Activated CD8-positive, alpha-beta memory T cell treated with anti-CD3 and anti-CD28 coated beads, Interleukin-2, amount 50 U/mL, for 24 hours (primary cell): Measurements from ENCODE around the gene LCMT2.
A peak's percentile ranks its signal among the peaks of the same experiment; 100 is the strongest.

Experiments used
- DNase-seq: peaks from one replicate; pipeline ENCODE4 v3.0.0-alpha.2; 2020; ENCODE audit errors: extremely low read depth

The LCMT2 gene, protein sequence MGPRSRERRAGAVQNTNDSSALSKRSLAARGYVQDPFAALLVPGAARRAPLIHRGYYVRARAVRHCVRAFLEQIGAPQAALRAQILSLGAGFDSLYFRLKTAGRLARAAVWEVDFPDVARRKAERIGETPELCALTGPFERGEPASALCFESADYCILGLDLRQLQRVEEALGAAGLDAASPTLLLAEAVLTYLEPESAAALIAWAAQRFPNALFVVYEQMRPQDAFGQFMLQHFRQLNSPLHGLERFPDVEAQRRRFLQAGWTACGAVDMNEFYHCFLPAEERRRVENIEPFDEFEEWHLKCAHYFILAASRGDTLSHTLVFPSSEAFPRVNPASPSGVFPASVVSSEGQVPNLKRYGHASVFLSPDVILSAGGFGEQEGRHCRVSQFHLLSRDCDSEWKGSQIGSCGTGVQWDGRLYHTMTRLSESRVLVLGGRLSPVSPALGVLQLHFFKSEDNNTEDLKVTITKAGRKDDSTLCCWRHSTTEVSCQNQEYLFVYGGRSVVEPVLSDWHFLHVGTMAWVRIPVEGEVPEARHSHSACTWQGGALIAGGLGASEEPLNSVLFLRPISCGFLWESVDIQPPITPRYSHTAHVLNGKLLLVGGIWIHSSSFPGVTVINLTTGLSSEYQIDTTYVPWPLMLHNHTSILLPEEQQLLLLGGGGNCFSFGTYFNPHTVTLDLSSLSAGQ

DNA sequence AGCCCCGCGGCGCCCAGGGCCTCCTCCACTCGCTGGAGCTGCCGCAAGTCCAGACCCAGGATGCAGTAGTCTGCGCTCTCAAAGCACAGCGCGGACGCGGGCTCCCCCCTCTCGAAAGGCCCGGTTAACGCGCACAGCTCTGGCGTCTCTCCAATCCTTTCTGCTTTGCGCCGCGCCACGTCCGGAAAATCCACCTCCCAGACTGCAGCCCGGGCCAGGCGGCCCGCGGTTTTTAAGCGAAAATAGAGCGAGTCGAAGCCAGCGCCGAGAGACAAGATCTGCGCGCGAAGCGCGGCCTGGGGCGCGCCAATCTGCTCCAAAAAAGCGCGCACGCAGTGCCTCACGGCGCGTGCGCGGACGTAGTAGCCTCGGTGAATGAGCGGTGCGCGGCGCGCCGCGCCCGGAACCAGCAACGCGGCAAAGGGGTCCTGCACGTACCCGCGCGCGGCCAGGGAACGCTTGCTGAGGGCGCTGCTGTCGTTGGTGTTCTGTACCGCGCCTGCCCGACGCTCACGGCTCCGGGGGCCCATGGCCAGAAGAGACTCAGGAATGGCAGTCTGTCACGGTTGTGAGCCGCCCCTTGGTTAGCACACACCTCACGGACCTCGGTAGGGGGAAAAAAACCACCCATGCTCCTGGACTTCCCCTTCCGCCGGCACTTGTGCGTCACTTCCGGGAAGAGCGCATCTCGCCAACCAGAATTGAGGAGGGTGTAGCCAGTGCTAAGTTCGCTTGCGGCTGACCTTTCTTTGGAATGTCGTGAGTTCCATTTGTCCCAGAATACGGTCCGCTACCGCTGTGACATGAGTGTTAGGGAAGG, at the start of gene LCMT2:
Gene LCMT2, minus strand, starts transcription at position 614 of the 820 bp plus-strand sequence. Its CDS starts 84 bp downstream, at position 530.
- DNase-seq, result peak; percentile 81

DNA sequence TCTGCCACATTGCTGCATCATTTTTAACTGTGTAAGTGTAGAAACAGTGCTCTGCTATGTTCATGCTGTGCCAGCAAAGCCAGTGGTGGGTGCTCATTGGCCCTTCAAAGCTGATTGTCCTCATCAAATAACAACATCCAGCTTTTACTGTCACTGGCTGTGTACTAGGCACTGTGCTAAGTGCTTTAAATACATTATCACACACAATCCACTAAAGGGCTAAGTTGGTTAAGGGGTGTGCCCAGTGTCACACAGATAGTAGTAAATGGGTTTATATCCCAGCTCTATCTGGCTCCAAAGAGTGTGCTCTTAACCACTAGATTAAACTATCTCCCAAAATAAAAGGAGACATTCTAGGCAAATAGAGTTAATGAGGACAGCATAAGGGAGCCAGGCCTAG, 48.2 kb upstream of the LCMT2 start:
- no peak for DNase-seq

GRCh38 chr15:43376017-43376705, 45.8 kb upstream of the LCMT2 start:
- DNase-seq, result no peak

DNA sequence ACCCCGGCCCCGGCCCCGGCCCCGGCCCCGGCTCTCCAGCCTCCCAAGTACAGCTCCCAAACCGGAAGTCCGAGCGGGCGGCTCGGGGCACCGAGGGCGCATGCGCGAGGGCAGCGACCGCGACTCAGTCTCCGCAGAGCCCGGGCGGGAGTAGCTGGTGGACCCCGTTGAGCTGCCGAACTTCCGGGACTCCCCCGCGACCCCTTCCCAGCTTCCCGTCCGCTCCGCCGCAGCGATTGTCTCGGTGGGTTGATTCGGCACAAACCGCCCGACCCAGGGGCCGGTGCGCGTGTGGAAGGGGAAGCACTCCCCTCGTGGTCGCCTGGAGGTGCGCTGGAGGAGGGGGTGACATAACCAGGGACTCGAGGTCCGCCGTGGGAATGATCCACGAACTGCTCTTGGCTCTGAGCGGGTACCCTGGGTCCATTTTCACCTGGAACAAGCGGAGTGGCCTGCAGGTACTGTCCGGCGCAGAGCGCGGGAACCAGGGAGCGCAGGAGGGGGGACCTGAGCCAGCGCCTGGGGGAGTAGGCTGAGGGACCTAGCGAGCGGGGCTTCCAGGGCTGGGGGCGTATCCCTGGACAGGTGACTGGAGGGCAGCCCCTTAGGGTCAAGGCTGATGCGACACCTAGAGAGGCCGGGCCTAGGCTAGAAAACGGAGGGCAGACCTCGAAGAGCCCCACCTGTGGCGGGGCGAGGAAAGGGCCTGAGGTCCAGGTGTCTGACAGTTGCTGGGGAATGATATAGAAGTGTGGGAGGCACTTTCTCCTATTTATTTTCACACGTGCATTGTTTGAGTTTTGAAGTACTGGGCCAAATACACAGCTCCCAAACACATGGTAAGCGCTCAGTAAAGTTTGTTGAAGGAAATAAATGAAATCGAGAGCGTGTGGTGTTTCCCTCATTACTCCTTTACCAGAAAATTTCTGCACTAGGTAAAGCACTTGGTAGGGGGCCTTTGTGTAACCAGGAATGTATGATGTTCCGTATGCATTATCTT, 40.9 kb upstream of the LCMT2 start, which contains the start of the genes TUBGCP4 and ZSCAN29:
Gene TUBGCP4, plus strand, starts transcription at position 127 of the 1,000 bp plus-strand sequence. Its CDS starts 254 bp downstream, at position 381.
Gene ZSCAN29, minus strand, starts transcription at position 69 of the 1,000 bp plus-strand sequence. CDS start 1,130 bp downstream, outside the sequence.
- DNase-seq, result peak; percentile 44

DNA sequence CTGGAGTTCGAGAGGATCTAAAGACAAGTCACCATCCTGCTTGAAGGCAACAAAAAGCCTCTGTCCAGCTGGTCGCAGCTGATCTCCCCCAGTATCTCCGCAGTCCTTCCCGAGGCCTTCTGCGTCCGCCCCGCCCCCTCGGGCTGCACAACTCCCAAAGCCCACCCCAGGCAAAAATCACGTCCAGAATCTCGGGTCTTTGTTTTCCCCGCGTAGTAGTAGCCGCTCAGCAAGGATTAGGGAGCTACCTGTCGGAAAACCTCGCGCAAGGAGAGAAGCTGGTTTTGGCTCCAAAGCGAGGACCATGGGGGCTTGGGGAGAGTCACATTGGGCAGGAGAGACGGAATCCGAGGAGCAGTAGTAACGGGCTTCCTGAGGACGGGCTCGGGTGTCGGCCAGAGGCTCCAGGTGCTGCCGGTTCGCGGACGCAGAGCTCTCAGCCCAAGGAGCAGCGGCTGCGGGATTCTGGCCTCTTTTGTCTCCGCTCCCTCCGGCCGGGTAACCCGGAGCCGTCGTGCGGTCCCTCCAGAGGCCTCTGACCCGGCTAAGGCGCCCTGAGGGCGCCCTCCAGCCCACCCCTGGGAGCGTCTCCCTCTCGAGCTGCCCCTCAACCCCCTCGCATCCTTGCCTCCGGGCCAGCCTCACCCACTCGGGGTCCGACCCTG, 40.1 kb upstream of the LCMT2 start:
- DNase-seq, result no peak

DNA sequence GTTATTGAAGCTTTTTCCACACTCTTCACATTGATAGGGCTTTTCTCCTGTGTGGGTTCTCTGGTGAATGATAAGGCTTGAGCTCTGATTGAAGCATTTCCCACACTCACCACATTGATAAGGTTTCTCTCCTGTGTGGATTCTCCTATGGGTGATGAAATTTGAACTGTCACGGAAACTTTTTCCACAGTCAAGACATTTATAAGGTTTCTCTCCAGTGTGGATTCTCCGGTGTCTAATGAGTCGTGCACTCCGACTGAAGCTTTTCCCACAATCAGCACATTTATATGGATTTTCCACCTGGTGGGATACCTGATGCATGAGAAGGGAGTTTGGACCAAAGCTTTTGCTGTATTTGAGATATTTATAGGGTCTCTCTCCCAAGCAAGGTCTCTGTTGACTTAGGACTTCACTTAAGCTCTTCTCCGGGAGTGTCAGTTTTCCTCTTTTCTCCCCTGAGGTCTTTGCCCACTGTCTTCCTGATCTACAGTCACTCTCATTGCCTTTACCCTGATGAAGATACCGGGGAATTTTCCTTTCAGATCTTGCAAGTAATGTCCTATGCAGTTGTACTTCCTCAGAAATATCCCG, 31.0 kb upstream of the LCMT2 start:
- DNase-seq, result no peak

- no peak for DNase-seq
These were observed 30.4 kb upstream of the LCMT2 start for GRCh38 chr15:43360821-43361220.

- DNase-seq, result no peak
These were observed 22.5 kb upstream of the LCMT2 start for GRCh38 chr15:43352693-43353382.

GRCh38 chr15:43347114-43347513, 16.7 kb upstream of the LCMT2 start:
- DNase-seq, result no peak

DNA sequence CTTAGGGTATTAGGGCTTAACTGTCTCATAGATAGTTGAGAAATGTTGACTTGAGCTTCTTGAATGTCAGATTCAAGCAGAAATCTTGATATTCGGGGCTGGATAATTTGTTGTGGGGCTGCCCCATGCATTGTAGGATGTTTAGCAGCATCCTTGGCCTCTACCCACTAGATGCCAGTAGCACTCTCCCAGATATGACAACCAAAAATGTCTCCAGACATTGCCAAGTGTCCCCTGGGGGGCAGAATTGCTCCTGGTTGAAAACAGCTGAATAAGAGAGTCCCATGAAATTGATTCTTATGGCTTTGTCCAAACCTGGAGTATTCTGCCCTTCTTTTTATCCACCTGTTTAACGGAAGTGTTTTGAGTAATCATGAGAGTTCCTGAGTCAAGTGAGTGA, 15.9 kb upstream of the LCMT2 start:
- no peak for DNase-seq

GRCh38 chr15:43330780-43331087, 361 bp upstream of the LCMT2 start:
- DNase-seq, result no peak

GRCh38 chr15:43329217-43329959, 985 bp downstream of the LCMT2 start:
- no peak for DNase-seq

GRCh38 chr15:43325039-43325684, 5.2 kb downstream of the LCMT2 start:
- no peak for DNase-seq

DNA sequence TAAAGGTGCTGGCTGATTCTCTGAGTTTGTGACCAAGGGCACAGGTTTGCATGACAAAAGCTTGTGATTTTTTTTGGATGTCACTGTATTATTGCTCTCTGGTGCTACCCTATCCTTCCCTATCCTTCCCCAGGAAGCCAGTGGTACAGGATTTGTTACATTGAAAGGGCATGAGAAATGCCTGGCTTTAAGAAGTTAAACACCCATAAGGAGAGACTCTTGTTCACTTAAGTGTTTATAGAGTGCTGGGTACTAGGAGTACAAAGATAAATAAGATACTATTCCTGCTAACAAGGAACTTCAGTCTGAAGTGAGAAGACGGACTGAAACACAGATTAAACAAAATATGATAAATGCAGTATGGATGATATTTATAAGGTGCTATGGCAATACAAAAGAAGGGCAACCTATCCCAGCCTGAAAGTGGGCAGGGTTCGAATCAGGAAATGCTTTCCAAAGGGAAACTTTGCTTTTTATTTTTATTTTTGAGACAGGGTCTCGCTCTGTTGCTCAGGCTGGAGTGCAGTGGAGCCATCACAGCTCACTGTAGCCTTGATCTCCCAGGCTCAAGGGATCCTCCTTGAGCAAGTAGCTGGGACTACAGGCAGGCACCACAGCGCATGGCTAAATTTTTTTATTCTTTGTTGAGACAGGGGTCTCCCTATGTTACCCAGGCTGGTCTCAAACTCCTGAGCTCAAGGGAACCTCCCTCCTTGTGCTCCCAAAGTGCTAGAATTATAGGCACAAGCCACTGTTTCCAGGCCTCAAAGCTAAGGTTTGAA, 11.2 kb downstream of the LCMT2 start:
- no peak for DNase-seq

DNA sequence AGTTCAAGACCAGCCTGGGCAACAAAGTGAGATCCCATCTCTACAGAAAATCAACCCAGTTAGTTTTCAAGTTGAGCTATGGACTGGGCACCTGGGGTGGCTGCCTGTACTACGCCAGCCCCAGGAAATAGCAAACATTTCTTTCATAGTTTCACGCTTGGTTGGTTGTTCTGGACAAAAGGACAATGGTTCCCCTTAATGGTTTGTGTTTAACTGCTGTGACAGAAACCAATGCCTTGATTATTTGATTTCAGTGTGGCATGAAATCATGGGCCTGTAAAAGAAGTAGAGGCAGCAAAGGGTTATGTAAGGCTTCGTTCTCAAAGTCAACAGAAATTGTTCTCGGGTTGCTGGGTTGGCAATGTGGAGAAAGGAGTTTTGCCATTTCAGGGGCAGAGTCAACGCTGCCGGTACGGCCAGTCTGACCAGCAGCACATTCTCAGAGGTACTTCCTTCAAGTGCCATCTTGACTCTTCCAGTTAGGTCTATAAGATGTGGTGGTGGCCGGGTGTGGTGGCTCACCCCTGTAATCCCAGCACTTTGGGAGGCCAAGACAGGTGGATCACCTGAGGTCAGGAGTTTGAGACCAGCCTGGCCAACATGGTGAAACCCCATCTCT, 12.7 kb downstream of the LCMT2 start:
- no peak for DNase-seq

GRCh38 chr15:43316971-43317346, 13.4 kb downstream of the LCMT2 start:
- no peak for DNase-seq
